ENCODE measurements around the gene OR13G1.

Gene OR13G1, protein sequence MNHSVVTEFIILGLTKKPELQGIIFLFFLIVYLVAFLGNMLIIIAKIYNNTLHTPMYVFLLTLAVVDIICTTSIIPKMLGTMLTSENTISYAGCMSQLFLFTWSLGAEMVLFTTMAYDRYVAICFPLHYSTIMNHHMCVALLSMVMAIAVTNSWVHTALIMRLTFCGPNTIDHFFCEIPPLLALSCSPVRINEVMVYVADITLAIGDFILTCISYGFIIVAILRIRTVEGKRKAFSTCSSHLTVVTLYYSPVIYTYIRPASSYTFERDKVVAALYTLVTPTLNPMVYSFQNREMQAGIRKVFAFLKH

DNA sequence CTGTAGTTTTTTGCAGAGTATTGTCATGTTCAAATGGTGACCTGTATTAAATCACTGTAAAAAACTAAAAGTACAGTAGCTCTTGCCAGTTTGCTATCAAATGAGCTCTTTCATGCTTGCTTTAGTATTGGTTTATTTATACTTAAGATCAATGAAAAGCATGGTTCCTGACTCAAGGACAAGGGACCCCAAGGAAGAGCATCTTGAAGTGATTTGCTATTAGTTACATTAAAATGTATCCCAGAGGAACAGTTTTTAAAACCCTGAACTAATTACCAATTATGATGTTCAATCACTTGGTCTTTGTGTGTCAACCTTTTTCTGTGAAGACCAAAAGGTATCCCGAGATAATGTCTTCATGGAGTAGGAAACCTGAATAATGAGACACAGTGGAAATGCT is at the start of gene OR13G1:
TSS of gene OR13G1 (minus strand) at position 101 of the 400 bp plus-strand sequence. CDS start 6,698 bp downstream, outside the sequence.
- TF ChIP-seq TEAD4 (IDR thresholded peaks at IDR 0.05), result no peak
- TF ChIP-seq CREB1 (IDR thresholded peaks at IDR 0.05; ENCODE audit: low read depth), result no peak
- TF ChIP-seq, protein P1, sequence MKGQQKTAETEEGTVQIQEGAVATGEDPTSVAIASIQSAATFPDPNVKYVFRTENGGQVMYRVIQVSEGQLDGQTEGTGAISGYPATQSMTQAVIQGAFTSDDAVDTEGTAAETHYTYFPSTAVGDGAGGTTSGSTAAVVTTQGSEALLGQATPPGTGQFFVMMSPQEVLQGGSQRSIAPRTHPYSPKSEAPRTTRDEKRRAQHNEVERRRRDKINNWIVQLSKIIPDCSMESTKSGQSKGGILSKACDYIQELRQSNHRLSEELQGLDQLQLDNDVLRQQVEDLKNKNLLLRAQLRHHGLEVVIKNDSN (IDR thresholded peaks at IDR 0.05), result no peak
- no peak for TF ChIP-seq FOXM1 (IDR thresholded peaks at IDR 0.05; ENCODE audit: borderline replicate concordance, low read depth)

DNA sequence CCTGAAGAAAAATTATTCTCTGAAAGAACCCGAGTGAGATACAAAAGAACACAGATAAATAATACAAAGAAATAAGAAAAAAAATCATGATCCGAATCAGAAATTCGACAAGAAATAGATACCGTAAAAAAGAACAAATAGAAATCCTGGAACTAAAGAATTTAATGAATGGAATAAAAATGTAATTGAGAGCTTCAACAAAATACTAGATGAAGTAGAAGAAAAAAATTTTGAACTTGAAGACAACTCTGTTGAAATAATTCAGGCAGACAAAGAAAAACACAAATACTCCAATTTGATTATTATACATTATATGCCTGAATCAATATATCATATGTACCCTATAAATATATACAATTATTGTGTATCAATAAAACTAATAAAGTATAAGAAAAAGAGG is 41.7 kb upstream of the OR13G1 start:
- TF ChIP-seq NFIC (IDR thresholded peaks at IDR 0.05), result no peak
- TF ChIP-seq RAD21 (IDR thresholded peaks at IDR 0.05; ENCODE audit: low read depth), result no peak
- TF ChIP-seq CEBPB (IDR thresholded peaks at IDR 0.05), result no peak
- TF ChIP-seq, protein P2, sequence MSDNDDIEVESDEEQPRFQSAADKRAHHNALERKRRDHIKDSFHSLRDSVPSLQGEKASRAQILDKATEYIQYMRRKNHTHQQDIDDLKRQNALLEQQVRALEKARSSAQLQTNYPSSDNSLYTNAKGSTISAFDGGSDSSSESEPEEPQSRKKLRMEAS (IDR thresholded peaks at IDR 0.05), result no peak
- TF ChIP-seq, protein P3, sequence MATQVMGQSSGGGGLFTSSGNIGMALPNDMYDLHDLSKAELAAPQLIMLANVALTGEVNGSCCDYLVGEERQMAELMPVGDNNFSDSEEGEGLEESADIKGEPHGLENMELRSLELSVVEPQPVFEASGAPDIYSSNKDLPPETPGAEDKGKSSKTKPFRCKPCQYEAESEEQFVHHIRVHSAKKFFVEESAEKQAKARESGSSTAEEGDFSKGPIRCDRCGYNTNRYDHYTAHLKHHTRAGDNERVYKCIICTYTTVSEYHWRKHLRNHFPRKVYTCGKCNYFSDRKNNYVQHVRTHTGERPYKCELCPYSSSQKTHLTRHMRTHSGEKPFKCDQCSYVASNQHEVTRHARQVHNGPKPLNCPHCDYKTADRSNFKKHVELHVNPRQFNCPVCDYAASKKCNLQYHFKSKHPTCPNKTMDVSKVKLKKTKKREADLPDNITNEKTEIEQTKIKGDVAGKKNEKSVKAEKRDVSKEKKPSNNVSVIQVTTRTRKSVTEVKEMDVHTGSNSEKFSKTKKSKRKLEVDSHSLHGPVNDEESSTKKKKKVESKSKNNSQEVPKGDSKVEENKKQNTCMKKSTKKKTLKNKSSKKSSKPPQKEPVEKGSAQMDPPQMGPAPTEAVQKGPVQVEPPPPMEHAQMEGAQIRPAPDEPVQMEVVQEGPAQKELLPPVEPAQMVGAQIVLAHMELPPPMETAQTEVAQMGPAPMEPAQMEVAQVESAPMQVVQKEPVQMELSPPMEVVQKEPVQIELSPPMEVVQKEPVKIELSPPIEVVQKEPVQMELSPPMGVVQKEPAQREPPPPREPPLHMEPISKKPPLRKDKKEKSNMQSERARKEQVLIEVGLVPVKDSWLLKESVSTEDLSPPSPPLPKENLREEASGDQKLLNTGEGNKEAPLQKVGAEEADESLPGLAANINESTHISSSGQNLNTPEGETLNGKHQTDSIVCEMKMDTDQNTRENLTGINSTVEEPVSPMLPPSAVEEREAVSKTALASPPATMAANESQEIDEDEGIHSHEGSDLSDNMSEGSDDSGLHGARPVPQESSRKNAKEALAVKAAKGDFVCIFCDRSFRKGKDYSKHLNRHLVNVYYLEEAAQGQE (IDR thresholded peaks at IDR 0.05; ENCODE audit: low read depth), result no peak
- TF ChIP-seq, protein P1 (IDR thresholded peaks at IDR 0.05), result no peak
- TF ChIP-seq EP300 (IDR thresholded peaks at IDR 0.05; ENCODE audit: borderline replicate concordance), result no peak
- no peak for TF ChIP-seq ZBTB7A (IDR thresholded peaks at IDR 0.05; ENCODE audit: low read depth)
- no peak for TF ChIP-seq TCF12 (IDR thresholded peaks at IDR 0.05; ENCODE audit: low read depth)
- no peak for TF ChIP-seq TAF1 (IDR thresholded peaks at IDR 0.05; ENCODE audit: low read depth)
- TF ChIP-seq CREB1 (IDR thresholded peaks at IDR 0.05; ENCODE audit: low read depth), result no peak
- no peak for TF ChIP-seq YY1 (IDR thresholded peaks at IDR 0.05; ENCODE audit: low read depth)
- no peak for TF ChIP-seq EGR1 (IDR thresholded peaks at IDR 0.05)
- TF ChIP-seq FOXM1 (IDR thresholded peaks at IDR 0.05; ENCODE audit: borderline replicate concordance, low read depth), result no peak
- no peak for TF ChIP-seq TEAD4 (IDR thresholded peaks at IDR 0.05)

DNA sequence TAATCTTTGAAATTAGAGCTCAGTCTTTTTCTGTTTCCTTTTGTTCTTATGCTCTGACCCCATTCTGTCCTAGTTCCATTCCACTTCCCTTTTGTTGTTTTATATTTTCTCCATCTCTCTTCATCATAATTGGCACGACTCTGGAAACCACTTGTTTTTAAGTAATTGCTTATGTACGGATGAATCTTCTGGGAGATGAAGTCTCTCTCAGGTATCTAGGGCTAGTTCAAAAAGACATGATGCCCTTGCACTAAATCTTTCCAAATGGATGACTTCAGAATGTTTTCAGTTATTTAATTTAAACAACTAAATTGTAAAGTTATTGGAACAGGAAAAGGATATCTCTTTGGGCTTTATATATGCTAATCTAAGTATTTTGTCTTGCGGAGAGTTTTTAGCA is 37.0 kb upstream of the OR13G1 start, which contains the start of gene OR6F1:
TSS of gene OR6F1 (minus strand) at position 101 of the 400 bp plus-strand sequence. CDS start 3,891 bp downstream, outside the sequence.
- no peak for TF ChIP-seq YY1 (IDR thresholded peaks at IDR 0.05; ENCODE audit: low read depth)
- no peak for TF ChIP-seq ZBTB7A (IDR thresholded peaks at IDR 0.05; ENCODE audit: low read depth)
- TF ChIP-seq TAF1 (IDR thresholded peaks at IDR 0.05; ENCODE audit: low read depth), result no peak
- no peak for TF ChIP-seq RAD21 (IDR thresholded peaks at IDR 0.05; ENCODE audit: low read depth)
- TF ChIP-seq FOXM1 (IDR thresholded peaks at IDR 0.05; ENCODE audit: borderline replicate concordance, low read depth), result no peak
- TF ChIP-seq EP300 (IDR thresholded peaks at IDR 0.05; ENCODE audit: borderline replicate concordance), result no peak
- TF ChIP-seq, protein P3 (IDR thresholded peaks at IDR 0.05; ENCODE audit: low read depth), result no peak
- TF ChIP-seq NFIC (IDR thresholded peaks at IDR 0.05), result no peak
- TF ChIP-seq CEBPB (IDR thresholded peaks at IDR 0.05), result no peak
- TF ChIP-seq, protein P1 (IDR thresholded peaks at IDR 0.05), result no peak
- no peak for TF ChIP-seq TEAD4 (IDR thresholded peaks at IDR 0.05)
- no peak for TF ChIP-seq TCF12 (IDR thresholded peaks at IDR 0.05; ENCODE audit: low read depth)
- TF ChIP-seq, protein P2 (IDR thresholded peaks at IDR 0.05), result no peak

DNA sequence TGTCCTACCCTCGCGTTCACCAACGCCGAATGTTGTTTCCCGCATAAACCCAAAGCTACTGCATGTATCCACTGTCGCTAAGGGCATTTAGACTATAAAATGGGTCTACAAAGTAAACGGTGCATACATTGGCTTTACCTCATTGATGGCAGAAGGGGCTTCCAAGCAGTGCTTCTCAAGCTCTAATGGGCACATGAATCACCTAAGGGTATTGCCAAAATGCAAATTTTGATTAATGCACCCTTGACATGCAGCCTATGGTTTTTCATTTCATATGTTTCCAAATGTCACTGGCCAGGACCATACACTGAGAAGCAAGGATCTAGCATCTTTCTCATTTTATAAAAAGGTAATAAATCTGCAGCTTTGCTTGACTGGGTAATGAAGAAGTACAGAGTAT is 34.2 kb upstream of the OR13G1 start:
- TF ChIP-seq CEBPB (IDR thresholded peaks at IDR 0.05) (no peak), TAF1 (IDR thresholded peaks at IDR 0.05; ENCODE audit: low read depth) (no peak), TCF12 (IDR thresholded peaks at IDR 0.05; ENCODE audit: low read depth) (no peak), RAD21 (IDR thresholded peaks at IDR 0.05; ENCODE audit: low read depth) (no peak), YY1 (IDR thresholded peaks at IDR 0.05; ENCODE audit: low read depth) (no peak), EP300 (IDR thresholded peaks at IDR 0.05; ENCODE audit: borderline replicate concordance) (no peak), NFIC (IDR thresholded peaks at IDR 0.05) (no peak), FOXM1 (IDR thresholded peaks at IDR 0.05; ENCODE audit: borderline replicate concordance, low read depth) (no peak), CREB1 (IDR thresholded peaks at IDR 0.05; ENCODE audit: low read depth) (no peak)
- TF ChIP-seq, protein P1 (IDR thresholded peaks at IDR 0.05), result no peak

DNA sequence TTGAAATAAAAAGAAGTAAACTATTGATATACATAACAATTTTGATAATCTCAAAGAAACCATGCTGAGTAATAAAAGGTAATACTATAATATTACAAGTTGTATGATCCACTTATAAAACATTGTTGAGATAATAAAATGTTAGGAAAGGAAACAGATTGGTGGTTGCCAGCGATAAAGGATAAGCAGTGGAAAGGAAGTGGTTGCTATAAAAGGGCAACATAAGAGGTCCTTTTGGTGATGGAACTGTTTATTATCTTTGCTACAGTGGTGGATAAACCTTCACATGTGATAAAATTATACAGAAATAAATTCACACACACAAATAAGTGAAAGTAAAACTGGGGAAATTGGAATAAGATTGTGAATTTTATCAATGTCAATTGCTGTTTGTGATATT is 21.8 kb upstream of the OR13G1 start:
- no peak for TF ChIP-seq EP300 (IDR thresholded peaks at IDR 0.05; ENCODE audit: borderline replicate concordance)
- TF ChIP-seq, protein P3 (IDR thresholded peaks at IDR 0.05; ENCODE audit: low read depth), result no peak
